Body of pancreas (tissue), 4 donors: ENCODE results near the gene AUTS2.

Source experiments
- POLR2A ChIP-seq, 3 donors: fragments of 450-650 bp; IDR thresholded peaks; one replicate each; pipeline ENCODE4 v1.6.1; 2016; ENCODE audit warnings: antibody characterized with exemption in 3 of 3, mild to moderate bottlenecking in 2 of 3
- TF ChIP-seq, protein P1 (sequence below), 7 experiments: fragments of 450-650 bp in 4 of 7; fragments of 200-600 bp in 3 of 7; sonication (generic) in 3 of 7; IDR thresholded peaks; one replicate each; pipeline ENCODE4 v1.5.1; 2016 to 2019; ENCODE audit warnings: antibody characterized with exemption in 7 of 7

DNA sequence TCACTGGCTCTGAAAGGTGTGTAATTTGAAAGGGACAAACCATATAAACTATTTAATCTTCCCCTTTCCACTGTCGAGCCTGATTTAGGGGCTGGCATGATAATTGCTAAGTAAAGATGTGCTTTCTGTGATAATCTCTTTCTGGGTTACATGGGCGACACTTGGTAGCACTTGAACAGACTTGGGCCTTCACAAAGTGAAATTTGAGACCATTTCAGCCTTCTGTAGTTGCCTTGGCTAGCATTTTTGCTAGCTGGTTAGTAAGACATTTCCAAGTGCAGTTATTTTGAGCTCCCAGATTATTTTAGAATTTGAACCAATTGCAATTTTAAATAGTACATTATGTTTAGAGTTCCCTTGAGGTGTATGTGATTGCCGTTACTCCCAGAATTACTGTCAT is 1101.0 kb downstream of the AUTS2 start:
- no peak for TF ChIP-seq POLR2A (IDR thresholded peaks at IDR 0.05)
- TF ChIP-seq, protein P1, sequence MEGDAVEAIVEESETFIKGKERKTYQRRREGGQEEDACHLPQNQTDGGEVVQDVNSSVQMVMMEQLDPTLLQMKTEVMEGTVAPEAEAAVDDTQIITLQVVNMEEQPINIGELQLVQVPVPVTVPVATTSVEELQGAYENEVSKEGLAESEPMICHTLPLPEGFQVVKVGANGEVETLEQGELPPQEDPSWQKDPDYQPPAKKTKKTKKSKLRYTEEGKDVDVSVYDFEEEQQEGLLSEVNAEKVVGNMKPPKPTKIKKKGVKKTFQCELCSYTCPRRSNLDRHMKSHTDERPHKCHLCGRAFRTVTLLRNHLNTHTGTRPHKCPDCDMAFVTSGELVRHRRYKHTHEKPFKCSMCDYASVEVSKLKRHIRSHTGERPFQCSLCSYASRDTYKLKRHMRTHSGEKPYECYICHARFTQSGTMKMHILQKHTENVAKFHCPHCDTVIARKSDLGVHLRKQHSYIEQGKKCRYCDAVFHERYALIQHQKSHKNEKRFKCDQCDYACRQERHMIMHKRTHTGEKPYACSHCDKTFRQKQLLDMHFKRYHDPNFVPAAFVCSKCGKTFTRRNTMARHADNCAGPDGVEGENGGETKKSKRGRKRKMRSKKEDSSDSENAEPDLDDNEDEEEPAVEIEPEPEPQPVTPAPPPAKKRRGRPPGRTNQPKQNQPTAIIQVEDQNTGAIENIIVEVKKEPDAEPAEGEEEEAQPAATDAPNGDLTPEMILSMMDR (IDR thresholded peaks at IDR 0.05) = no peak
